Skin of body (tissue), 2 donors: ENCODE data around the gene METTL13. TPM values are rescaled to one million over a fixed set of nuclear protein-coding genes. Genes with fewer than 3 reads are reported as not detected.

Experiments
- DNase-seq: peaks from one replicate; lab custom pipeline; 2025; lab: John Stamatoyannopoulos, UW
- total RNA-seq: library from RNA; depleted of rRNA; stranded (reverse); fragments of >200 nt; gene quantifications from one replicate; pipeline ENCODE4 v1.2.3, GENCODE V29; 2014

Gene METTL13
- total RNA-seq, result 14.9 TPM

GRCh38 chr1:171781176-171781875 is at the start of gene METTL13:
Gene METTL13, plus strand, starts transcription at chr1:171781660. Its CDS starts 308 bp downstream, at chr1:171781968.
- DNase-seq, result peak; percentile 98

- DNase-seq, result no peak
These were observed 45.3 kb upstream of the METTL13 start for GRCh38 chr1:171736196-171736595.

- no peak for DNase-seq
These were observed 42.5 kb upstream of the METTL13 start for GRCh38 chr1:171738911-171739310.

- no peak for DNase-seq
These were observed 41.8 kb upstream of the METTL13 start for GRCh38 chr1:171739656-171740055.

- DNase-seq, result peak; percentile 28
These were observed 41.0 kb upstream of the METTL13 start for GRCh38 chr1:171740356-171740863.

- DNase-seq, result peak; percentile 48
These were observed 40.2 kb upstream of the METTL13 start for GRCh38 chr1:171740987-171741871.

- DNase-seq, result peak; percentile 94
These were observed 39.4 kb upstream of the METTL13 start, which contains the start of gene VAMP4 for GRCh38 chr1:171741872-171742576. Gene VAMP4, minus strand, starts transcription at chr1:171742065. Its CDS starts 3,651 bp downstream, at chr1:171738414.

GRCh38 chr1:171742577-171742922 is 38.9 kb upstream of the METTL13 start:
- peak; percentile 45 for DNase-seq

GRCh38 chr1:171743081-171743870 is 38.2 kb upstream of the METTL13 start:
- DNase-seq, result peak; percentile 51

GRCh38 chr1:171744986-171745385 is 36.5 kb upstream of the METTL13 start:
- no peak for DNase-seq

- no peak for DNase-seq
These were observed 32.8 kb upstream of the METTL13 start for GRCh38 chr1:171748651-171749050.

GRCh38 chr1:171751221-171751620 is 30.2 kb upstream of the METTL13 start:
- no peak for DNase-seq

GRCh38 chr1:171753182-171753581 is 28.3 kb upstream of the METTL13 start:
- DNase-seq, result no peak

- DNase-seq, result no peak
These were observed 27.6 kb upstream of the METTL13 start for GRCh38 chr1:171753685-171754352.

GRCh38 chr1:171754353-171754705 is 27.1 kb upstream of the METTL13 start:
- DNase-seq, result no peak

GRCh38 chr1:171754971-171755370 is 26.5 kb upstream of the METTL13 start:
- no peak for DNase-seq

GRCh38 chr1:171756856-171757255 is 24.6 kb upstream of the METTL13 start:
- DNase-seq, result no peak

- DNase-seq, result no peak
These were observed 23.4 kb upstream of the METTL13 start for GRCh38 chr1:171758011-171758410.

- DNase-seq, result no peak
These were observed 19.3 kb upstream of the METTL13 start for GRCh38 chr1:171762143-171762563.

GRCh38 chr1:171763764-171764163 is 17.7 kb upstream of the METTL13 start:
- no peak for DNase-seq
